Transverse colon (tissue), 4 donors: ENCODE measurements around the gene CD28.

Experiments
- EP300 ChIP-seq: sonication (generic); formaldehyde crosslinking; IDR thresholded peaks from one replicate; pipeline ENCODE4 v1.6.1; 2017; ENCODE audit warnings: antibody characterized with exemption, low read depth
- POLR2A ChIP-seq: fragments of 450-650 bp; IDR thresholded peaks from one replicate; pipeline ENCODE4 v1.6.1; 2016; ENCODE audit warnings: antibody characterized with exemption, mild to moderate bottlenecking, moderate library complexity
- POLR2AphosphoS5 ChIP-seq, 3 donors: sonication (generic); formaldehyde crosslinking; IDR thresholded peaks; one replicate each; pipeline ENCODE4 v1.6.1; 2016; ENCODE audit warnings: antibody characterized with exemption in 3 of 3
- TF ChIP-seq, protein P1 (sequence below), 5 experiments: fragments of 200-600 bp in 3 of 5; fragments of 450-650 bp in 2 of 5; sonication (generic) in 3 of 5; IDR thresholded peaks; 1 replicate in 2 of 5; 2 replicates in 3 of 5; pipeline ENCODE4 v1.5.1; 2016 to 2017; ENCODE audit warnings: antibody characterized with exemption in 5 of 5, inconsistent platforms in 3 of 5, mild to moderate bottlenecking in 2 of 5, moderate library complexity in 1 of 5

- TF ChIP-seq, protein P1, sequence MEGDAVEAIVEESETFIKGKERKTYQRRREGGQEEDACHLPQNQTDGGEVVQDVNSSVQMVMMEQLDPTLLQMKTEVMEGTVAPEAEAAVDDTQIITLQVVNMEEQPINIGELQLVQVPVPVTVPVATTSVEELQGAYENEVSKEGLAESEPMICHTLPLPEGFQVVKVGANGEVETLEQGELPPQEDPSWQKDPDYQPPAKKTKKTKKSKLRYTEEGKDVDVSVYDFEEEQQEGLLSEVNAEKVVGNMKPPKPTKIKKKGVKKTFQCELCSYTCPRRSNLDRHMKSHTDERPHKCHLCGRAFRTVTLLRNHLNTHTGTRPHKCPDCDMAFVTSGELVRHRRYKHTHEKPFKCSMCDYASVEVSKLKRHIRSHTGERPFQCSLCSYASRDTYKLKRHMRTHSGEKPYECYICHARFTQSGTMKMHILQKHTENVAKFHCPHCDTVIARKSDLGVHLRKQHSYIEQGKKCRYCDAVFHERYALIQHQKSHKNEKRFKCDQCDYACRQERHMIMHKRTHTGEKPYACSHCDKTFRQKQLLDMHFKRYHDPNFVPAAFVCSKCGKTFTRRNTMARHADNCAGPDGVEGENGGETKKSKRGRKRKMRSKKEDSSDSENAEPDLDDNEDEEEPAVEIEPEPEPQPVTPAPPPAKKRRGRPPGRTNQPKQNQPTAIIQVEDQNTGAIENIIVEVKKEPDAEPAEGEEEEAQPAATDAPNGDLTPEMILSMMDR (IDR thresholded peaks at IDR 0.05), result no peak
- TF ChIP-seq EP300 (no peak), POLR2A (no peak), POLR2AphosphoS5 (IDR thresholded peaks at IDR 0.05) (no peak)
These were observed 80.3 kb downstream of the CD28 start for GRCh38 chr2:203786549-203787351.
